ENCODE measurements around the gene BEST2.

The BEST2 gene

DNA sequence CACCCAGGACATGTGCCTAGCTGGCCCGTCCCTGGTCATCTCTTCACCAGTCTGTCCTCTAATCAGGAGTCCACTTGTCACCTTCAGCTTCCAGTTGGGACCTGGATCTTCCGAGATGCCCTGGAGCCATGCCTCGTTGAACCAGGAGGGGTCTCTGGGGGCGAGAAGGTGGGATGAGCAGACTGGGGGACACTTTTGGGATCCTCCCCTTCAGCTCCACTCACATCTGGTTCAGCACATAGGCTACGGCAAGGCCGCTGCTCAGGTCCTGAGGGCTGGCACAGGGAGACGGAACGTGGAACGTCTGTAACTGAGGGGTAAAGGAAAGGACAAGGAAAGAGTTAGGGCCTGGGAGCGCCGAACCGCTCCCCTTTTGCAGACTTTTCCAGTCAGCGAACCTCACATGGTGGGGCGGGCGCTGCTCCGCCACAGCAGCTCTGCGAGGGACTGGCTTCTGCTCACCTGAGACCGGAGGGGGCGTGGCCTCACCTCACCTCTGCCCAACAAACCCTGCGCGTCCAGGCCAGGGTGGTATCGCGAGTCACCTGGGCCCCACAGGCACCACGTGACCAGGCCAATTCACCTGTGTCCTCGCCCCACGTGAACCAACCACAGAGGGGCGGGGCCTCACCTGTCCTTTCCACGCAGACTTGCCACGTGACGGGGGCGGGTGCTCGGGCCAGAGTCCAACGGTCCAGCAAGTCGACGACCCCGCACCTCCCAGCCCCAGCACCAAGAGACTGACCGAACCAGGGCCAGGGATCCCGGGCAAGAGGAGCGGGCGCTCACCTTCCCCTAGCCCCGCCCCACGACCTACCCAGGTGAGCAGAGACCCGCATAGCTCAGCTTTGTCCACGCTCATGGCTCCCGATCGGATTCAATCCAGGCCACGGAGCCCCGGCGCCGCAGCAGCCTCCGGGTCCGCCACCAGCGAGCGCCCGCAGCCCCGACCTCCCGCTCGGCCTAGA, 23.3 kb downstream of the BEST2 start, which contains the start of gene HOOK2:
HOOK2 (minus strand) TSS at position 965 of the 968 bp plus-strand sequence; CDS start at position 862, 103 bp downstream.
- TF ChIP-seq, protein P1, sequence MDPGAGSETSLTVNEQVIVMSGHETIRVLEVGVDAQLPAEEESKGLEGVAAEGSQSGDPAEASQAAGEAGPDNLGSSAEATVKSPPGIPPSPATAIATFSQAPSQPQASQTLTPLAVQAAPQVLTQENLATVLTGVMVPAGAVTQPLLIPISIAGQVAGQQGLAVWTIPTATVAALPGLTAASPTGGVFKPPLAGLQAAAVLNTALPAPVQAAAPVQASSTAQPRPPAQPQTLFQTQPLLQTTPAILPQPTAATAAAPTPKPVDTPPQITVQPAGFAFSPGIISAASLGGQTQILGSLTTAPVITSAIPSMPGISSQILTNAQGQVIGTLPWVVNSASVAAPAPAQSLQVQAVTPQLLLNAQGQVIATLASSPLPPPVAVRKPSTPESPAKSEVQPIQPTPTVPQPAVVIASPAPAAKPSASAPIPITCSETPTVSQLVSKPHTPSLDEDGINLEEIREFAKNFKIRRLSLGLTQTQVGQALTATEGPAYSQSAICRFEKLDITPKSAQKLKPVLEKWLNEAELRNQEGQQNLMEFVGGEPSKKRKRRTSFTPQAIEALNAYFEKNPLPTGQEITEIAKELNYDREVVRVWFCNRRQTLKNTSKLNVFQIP (CRISPR knock-in tag; IDR thresholded peaks at IDR 0.05; ENCODE audit: borderline replicate concordance, low read depth): no peak
- ATAC-seq: no peak

DNA sequence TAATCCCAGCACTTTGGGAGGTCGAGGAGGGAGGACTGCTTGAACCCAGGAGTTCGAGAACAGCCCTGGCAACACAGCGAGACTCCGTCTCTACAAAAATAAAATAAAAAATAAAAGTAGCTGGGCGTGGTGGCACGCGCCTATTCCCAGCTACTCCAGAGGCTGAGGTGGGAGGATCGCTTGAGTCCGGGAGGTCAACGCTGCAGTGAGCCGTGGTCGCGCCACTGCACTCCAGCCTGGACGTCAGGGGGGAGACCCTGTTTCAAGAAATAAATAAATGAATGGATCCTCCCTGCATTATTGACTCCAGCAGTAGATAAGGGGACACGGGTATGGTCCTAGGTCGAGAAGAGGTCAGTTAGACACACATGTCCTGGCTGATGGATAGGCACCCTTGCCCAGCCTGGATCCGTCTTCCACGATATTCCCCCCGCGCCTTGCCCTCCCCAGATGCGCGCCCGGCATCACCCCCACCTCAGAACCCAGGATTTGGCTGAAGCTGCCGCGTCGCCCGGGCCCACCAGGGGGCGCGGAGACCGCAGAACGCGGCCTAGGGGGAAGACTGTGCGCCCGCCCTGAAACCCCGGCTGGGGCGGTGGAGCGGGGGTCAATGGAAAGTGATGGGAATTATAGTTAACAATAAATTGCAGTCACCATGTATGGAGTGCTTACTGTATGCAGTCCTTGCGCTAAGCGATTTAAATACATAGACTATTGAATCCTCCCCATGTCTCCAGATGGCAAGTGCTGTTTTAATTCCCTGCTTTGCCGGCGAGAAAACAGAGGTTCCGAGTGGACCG, 25.8 kb downstream of the BEST2 start:
- TF ChIP-seq, protein P2, sequence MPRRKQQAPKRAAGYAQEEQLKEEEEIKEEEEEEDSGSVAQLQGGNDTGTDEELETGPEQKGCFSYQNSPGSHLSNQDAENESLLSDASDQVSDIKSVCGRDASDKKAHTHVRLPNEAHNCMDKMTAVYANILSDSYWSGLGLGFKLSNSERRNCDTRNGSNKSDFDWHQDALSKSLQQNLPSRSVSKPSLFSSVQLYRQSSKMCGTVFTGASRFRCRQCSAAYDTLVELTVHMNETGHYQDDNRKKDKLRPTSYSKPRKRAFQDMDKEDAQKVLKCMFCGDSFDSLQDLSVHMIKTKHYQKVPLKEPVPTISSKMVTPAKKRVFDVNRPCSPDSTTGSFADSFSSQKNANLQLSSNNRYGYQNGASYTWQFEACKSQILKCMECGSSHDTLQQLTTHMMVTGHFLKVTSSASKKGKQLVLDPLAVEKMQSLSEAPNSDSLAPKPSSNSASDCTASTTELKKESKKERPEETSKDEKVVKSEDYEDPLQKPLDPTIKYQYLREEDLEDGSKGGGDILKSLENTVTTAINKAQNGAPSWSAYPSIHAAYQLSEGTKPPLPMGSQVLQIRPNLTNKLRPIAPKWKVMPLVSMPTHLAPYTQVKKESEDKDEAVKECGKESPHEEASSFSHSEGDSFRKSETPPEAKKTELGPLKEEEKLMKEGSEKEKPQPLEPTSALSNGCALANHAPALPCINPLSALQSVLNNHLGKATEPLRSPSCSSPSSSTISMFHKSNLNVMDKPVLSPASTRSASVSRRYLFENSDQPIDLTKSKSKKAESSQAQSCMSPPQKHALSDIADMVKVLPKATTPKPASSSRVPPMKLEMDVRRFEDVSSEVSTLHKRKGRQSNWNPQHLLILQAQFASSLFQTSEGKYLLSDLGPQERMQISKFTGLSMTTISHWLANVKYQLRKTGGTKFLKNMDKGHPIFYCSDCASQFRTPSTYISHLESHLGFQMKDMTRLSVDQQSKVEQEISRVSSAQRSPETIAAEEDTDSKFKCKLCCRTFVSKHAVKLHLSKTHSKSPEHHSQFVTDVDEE (CRISPR knock-in tag; IDR thresholded peaks at IDR 0.05): no peak
- TF ChIP-seq, protein P3, sequence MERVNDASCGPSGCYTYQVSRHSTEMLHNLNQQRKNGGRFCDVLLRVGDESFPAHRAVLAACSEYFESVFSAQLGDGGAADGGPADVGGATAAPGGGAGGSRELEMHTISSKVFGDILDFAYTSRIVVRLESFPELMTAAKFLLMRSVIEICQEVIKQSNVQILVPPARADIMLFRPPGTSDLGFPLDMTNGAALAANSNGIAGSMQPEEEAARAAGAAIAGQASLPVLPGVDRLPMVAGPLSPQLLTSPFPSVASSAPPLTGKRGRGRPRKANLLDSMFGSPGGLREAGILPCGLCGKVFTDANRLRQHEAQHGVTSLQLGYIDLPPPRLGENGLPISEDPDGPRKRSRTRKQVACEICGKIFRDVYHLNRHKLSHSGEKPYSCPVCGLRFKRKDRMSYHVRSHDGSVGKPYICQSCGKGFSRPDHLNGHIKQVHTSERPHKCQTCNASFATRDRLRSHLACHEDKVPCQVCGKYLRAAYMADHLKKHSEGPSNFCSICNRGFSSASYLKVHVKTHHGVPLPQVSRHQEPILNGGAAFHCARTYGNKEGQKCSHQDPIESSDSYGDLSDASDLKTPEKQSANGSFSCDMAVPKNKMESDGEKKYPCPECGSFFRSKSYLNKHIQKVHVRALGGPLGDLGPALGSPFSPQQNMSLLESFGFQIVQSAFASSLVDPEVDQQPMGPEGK (CRISPR knock-in tag; IDR thresholded peaks at IDR 0.05; ENCODE audit: borderline replicate concordance): peak; percentile 94; the same call in 1 of the 2 replicates
- peak; percentile 73 for ATAC-seq

DNA sequence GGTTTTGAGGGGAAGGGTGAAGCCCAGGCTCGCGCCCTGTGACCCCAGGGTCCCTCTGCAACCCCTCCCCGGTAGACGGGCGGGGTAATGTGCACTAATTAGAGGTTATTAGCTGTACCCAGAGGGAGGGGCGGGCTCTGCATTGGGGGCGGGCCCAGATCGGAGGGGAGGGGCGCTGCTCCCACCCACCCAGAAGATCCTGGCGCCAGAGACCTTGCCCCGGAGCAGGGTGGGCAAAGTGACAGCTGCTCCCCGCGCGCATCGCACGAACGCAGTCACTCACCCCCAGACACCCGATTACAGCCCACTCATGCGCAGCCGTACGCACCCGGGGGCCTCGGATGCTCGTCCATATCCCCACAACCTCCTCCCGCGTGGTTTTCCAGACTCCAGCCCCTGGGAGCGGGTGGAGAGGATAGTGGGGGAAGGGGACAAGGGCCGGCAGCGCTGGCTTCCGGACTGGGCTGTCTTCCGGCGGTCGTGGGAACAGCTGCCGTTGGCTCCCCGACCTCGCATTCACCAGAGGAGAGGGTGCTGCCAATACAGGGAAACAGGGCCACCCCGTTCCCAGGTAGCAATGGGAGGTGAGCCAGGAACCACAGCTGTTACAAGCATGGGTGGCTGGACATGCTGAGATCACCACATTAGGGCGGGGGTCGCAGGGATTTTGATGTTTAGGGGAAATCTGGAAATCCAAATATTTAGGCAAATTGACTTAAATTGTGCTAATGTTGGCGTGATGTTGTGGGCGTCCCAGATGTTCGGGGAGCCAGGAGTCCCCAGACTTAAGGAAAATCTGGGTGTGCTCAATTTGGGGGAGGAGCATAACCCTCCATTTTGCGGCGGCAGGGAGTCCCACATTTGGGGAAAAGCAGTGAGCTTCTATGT, 26.7 kb downstream of the BEST2 start:
- peak; percentile 51 for ATAC-seq

DNA sequence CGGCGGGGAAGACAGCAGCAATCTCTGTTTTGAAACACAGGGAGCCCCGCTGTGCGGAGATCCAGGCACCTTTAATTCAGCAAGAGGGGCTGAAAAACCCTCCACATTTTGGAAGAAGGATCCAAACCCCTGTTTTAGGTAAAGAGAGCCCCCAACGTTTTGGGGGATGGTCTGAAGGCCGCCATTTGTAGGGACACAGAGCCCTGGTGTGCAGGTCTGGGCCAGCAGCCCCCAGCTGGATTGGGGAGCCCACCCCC, 27.2 kb downstream of the BEST2 start:
- ATAC-seq: no peak

More for the DNA sequence above, 26.7 kb downstream of the BEST2 start:
- TF ChIP-seq ZC3H10 (CRISPR knock-in tag; IDR thresholded peaks at IDR 0.05): no peak
- TF ChIP-seq TCF4 (CRISPR knock-in tag; IDR thresholded peaks at IDR 0.05; ENCODE audit: borderline replicate concordance): peak; percentile 40; the same call in 1 of the 2 replicates

More for the DNA sequence above, 27.2 kb downstream of the BEST2 start:
- TF ChIP-seq GLIS3 (CRISPR knock-in tag; IDR thresholded peaks at IDR 0.05): no peak
- no peak for TF ChIP-seq RARB (CRISPR knock-in tag; IDR thresholded peaks at IDR 0.05)
- no peak for TF ChIP-seq TOX (CRISPR knock-in tag; IDR thresholded peaks at IDR 0.05; ENCODE audit: borderline replicate concordance)
- TF ChIP-seq ZNF8 (CRISPR knock-in tag; IDR thresholded peaks at IDR 0.05): no peak
- no peak for TF ChIP-seq OSR1 (CRISPR knock-in tag; IDR thresholded peaks at IDR 0.05)
- no peak for TF ChIP-seq CSDC2 (CRISPR knock-in tag; IDR thresholded peaks at IDR 0.05)
- no peak for TF ChIP-seq CSRNP3 (CRISPR knock-in tag; IDR thresholded peaks at IDR 0.05)
- no peak for TF ChIP-seq ZFP3 (CRISPR knock-in tag; IDR thresholded peaks at IDR 0.05)
- TF ChIP-seq TCF4 (CRISPR knock-in tag; IDR thresholded peaks at IDR 0.05; ENCODE audit: borderline replicate concordance): no peak
- no peak for TF ChIP-seq ISL1 (CRISPR knock-in tag; IDR thresholded peaks at IDR 0.05)
- TF ChIP-seq, protein P3 (CRISPR knock-in tag; IDR thresholded peaks at IDR 0.05; ENCODE audit: borderline replicate concordance): no peak
- no peak for TF ChIP-seq BACH2 (CRISPR knock-in tag; IDR thresholded peaks at IDR 0.05; ENCODE audit: borderline replicate concordance)
- TF ChIP-seq ARNTL (CRISPR knock-in tag; IDR thresholded peaks at IDR 0.05; ENCODE audit: borderline replicate concordance, low read depth): no peak
- no peak for TF ChIP-seq PPARA (CRISPR knock-in tag; IDR thresholded peaks at IDR 0.05; ENCODE audit: borderline replicate concordance)
- no peak for TF ChIP-seq ESRRG (CRISPR knock-in tag; IDR thresholded peaks at IDR 0.05)
- no peak for TF ChIP-seq ZNF565 (CRISPR knock-in tag; conservative IDR thresholded peaks at IDR 0.05; ENCODE audit: low read depth)
